Amniotic stem cell (primary cell): Measurements from ENCODE around the gene PROKR1.
"Not testable (repeated sequence)": the region's sequence is repeated elsewhere in the genome, so short reads cannot be mapped to it uniquely, and the experiment has no call there.

Experiments
- DNase-seq: peaks from one replicate; lab custom pipeline; 2025; lab: John Stamatoyannopoulos, UW

PROKR1 gene

DNA sequence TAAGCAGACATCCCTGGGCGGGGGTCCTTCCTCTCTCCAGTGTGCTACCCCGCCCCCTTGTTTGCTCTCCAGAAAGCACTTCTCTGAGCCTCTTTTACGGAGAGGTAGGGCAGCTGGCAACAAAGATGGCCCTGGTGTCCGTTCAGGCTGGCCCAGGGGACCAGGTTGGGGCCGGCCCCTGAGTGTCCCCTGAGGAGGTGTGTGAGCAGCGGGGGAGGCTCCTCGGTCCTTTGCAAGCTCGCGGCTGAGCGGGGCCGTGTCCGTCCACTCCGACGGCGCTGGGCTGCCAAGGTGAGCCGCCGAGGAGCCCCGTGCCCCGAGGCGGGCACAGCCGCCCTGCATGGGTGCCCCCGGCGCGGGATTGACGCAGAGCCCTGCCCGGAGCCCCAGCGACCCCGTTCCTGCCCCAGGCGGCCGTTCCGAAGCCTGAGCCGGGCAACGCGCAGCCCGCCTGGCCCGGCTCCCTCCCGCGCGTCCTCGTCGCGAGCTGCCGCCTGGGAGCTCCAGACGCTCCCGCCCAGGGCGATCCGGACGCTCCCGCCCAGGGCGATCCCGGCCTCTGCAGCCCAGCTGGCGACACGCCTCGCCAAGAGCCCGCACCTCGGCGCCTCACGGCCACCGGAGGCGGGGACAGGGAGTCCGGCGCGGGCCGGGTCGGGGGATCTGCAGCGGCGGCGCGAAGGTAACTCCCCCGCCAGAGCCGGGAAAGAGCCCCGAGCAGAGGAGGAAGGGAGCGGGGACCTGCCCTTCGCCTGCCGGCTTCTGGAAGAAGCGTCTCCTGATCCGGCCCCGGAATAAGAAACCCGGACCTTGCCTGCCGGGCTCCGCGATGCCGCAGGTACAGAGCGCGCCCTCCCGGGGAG, at the start of gene PROKR1:
TSS of gene PROKR1 (plus strand) at position 569 of the 863 bp plus-strand sequence. CDS start 2,243 bp downstream, outside the sequence.
- DNase-seq: no peak

DNA sequence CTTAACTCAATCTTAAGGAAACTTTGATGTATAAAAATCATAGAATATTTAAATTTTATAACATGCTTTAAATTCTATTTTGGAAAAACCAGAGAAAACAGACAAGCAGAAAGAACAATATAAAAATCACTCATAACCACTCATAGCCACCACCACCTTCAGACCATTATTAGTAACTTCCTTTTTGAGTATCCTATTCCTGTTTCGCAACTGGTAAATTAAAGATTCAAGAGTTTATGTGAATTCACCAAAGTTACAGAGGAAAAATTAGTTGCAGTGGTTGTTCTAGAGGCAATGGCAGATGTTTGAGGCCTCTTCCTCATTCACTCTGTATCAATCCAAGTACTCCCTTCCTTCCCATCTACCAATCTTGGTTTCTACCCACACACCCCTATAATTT, 49.3 kb upstream of the PROKR1 start:
- DNase-seq: no peak

DNA sequence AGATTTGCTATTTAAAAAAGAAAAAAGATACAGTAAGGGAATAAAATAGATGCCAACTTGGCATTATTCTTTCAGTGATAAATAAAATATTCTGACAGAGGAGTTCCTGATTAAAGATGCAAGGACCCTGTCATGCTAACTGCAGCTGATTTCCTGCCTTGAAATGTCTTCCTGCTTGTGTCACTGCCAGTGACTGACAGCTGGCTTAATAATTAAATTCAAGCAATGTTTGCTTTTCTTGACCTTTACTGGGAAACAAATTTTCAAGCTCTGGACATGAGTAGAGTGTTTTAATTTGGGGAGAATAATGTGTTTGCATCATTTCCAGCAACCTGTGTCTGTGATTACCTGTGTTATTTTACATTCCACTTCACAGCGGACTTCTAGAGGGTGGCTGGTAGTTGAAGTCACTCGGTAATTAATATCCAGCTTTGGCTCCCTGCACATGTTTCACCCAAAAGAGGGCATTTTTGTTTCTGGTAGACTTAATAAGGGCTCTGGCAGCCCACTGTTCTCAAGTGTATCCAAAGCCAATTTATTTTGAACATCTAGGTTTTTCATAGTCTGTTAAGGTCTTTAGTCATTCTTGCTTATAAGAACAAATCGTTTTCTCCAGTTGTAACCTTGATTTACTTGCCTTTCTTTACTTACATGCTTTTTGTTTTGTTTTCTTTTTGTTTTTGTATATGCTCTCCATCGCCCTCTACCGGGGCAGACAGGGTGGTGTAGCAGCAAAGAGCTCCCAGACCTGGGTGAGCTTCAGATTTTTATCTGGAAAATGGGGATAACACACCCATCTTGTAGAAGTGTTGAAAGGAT, 48.5 kb upstream of the PROKR1 start:
- no peak for DNase-seq

DNA sequence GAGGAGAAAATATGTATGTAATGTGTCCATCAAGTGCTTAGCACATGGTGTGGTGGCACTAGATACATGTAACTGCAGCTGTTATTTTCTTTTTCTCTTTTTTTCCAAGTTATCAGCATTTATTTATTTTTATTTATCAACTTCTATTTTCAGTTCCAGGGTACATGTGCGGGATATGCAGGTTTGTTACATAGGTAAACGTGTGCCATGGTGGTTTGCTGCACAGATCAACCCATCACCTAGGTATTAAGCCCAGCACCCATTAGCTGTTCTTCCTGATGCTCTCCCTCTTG, 47.9 kb upstream of the PROKR1 start:
- DNase-seq: not testable (repeated sequence)

DNA sequence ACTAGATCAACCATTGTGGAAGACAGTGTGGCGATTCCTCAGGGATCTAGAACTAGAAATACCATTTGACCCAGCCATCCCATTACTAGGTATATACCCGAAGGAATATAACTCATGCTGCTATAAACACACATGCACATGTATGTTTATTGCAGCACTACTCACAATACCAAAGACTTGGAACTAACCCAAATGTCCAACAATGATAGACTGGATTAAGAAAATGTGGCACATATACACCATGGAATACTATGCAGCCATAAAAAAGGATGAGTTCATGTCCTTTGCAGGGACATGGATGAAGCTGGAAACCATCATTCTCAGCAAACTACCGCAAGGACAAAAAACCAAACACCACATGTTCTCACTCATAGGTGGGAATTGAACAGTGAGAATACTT, 42.9 kb upstream of the PROKR1 start:
- not testable (repeated sequence) for DNase-seq

DNA sequence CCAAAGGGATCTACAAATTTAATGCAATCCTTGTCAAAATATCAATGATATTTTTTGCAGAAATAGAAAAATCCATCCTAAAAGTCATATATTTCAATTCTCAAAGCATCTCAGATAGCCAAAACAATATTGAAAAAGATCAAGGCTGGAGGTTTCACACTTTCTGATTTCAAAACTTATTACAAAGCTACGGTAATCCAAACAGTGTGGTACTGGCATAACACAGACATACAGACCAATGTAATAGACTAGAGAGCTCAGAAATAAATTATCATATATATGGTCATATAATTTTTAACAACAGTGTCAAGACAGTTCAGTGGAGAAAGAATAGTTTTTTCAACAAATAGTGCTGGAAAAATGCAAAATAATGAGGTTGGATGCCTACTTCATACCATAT, 40.3 kb upstream of the PROKR1 start:
- DNase-seq: no peak

DNA sequence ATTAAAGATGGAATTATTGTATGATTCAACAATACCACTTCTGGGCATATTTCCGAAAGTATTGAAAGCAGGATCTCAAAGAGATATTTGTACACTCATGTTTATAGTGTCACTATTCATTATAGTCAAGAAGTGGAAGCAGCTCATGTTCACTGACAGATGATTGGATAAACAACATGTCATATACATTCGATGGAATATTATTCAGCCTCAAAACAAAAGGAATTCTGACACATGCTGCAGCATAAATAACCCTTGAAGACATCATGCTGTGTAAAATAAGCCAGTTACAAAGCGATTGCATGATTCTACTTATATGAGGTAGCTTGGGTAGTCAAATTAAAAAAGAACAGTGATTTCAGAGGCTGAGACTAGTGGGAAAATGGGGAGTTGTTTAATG, 39.3 kb upstream of the PROKR1 start:
- DNase-seq: no peak

DNA sequence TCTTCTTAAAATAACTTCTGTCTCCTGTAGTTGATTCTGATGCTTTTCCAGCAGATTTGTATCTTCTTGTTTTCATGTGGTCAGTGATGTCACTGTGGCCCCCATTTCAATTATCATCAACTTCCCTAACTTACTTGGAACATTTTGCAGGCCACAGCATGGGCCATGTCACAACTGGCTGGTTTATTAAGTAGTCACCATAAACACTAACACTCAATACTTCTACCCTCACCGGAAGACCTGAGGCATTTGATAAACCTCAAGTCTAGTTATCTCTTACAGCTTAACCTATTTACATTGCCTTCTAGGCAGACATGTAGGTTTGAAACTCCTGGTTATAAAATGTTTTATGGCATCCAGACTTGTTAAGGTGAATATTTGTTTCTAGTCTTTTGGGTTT, 37.4 kb upstream of the PROKR1 start:
- no peak for DNase-seq

DNA sequence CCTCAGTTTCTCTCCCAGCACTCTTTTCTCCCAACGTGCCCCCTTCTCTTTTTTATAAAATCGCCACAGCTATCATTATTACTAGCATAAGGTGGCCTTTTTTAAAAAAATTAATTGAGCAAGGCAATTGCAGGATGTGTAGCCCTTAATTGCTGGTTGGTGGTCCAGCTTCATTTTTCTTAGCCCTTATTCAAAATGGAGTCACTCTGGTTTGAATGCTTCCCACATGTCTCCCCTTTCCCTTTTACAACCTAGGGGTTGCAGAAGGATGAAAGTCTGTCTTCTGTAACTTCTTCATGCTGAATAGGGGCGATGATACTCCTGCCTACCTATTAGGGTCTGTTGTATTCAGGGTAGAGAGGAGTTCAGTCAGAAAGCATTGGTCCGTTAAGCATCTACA, 36.6 kb upstream of the PROKR1 start:
- DNase-seq: no peak

DNA sequence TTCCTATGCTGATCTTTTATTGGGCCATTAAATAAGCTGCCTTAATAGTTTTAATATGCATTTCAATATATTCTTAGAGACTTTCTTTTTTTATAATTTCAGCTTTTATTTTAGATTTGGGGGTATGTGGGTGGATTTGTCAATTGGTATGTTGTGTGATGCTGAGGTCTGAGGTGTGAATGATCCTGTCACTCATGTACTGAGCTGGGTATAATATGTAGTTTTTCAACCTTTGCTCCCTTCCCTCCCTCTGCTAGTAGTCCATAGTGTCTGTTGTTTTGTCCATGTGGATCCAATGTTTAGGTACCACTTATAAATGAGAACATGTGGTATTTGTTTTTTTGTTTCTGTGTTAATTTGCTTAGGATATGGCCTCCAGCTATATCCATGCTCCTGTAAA, 35.5 kb upstream of the PROKR1 start:
- DNase-seq: no peak

DNA sequence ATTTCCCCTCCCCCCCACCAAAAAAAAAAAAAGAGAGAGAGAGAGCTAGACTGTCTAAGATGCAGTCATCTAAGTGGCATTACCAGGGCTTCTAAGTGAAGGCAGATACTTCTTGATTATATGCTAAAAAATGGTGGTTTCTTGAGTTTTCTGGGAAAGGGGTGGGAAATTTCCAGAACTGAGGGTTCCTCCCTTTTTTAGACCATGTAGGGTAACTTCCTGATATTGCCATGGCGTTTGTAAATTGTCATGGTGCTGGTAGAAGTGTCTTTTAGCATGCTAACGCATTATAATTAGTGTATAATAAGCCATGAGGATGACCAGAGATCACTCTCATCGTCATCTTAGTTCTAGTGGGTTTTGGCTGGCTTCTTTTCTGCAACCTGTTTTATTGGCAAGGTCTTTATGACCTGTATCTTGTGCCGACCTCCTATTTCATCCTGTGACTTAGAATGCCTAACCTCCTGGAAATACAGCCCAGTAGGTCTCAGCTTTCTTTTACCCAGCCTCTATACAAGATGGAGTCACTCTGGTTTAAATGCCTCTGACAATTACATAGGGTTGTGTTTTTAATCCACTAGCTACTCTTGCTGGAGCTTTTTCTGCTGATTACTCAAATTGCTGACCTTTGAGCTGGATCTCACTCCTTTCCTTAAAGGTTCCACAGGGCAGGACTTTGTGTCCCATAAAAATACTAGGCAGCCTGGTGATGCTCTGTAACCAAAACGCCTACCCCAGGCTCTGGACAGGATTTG, 30.4 kb upstream of the PROKR1 start:
- no peak for DNase-seq

DNA sequence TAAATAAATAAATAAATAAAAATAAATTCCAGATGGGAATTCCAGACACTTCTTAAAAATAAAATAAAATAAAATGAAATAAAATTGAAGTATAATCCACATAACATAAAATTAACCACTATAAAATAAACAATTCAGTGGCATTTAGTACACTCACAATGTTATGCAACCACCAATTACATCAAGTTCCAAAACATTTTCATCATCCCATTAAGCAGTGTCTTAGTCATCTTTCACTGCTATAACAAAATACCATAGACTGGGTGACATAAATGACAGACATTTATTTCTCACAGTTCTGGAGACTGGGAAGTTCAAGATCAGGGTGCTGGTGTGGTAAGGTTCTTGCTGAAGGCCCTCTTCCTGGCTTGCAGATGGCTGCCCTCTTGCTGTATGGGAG, 22.6 kb upstream of the PROKR1 start:
- DNase-seq: no peak

DNA sequence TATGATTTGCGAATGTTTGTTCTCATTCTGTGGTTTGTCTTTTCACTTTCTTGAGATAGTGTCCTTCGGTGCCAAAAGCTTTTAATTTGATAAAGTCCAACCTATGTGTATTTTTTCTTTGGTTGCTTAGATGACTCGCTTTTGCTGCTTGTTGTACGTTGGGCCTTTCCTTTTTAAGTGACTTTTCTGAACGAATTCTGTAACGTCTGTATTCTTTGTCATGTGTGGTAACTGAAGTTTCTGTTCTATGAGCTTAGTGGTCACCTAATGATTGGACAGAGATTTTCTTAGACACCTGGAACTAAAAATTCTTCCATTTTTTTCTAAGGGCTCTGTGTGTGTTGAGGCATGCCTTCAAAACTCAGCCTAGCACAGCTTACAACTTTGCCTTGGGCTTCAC, 19.6 kb upstream of the PROKR1 start:
- DNase-seq: no peak

DNA sequence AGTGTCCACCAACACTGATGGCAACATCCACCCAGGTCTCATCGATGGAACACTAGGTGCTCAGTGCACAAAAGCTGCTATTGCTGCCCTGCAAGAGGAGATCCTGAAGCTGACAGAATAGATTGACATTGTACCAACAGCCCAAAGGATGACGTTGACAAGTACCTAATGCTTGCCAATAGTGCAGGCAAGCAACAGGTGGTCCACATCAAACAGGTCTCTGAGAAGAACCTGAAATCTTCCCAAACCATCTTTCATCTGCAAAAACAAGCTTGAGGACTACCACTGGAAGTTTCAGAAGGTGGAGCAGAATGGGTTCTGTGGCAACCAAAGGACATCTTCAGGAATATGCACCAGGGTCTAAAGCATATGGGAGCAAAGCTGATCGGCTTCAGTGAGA, 15.8 kb upstream of the PROKR1 start:
- DNase-seq: no peak

DNA sequence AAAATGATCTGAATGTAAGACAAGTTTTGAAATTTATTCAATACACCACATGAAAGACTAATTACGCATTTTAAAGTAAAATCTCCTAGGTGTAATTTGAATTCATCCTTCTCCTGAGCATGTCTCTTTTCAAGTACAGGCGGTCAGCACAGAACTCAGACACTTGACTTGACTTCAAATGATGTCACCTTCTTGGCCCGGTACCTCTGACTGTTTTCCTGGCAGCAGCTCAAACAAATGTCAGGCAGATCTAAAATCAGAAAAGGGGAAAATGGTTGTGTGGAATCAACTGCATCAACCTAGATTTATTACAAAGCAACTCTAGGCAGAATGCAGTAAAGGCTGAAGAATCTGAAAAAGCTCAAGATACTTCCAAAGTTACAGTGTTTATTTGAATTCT, 11.4 kb upstream of the PROKR1 start:
- DNase-seq: no peak

DNA sequence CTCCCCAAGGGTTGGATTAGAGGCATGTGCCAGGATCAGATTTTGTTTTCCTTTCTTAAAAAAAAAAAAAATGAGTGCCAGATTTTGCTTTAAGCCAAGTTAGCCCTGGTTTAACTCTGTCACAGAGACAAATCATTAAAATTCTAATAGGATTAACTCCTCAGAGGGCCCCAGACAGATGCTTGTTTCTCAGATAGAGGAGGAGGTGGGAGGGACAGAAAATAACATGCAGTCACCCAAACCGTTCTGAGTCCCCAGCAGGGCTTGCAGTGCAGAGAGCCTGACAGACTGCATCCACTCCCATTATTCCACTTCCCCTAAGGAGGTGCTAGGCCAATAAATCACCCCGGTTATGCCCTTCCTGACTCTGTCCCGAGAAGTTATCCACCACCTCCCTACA, 6.3 kb upstream of the PROKR1 start:
- no peak for DNase-seq

DNA sequence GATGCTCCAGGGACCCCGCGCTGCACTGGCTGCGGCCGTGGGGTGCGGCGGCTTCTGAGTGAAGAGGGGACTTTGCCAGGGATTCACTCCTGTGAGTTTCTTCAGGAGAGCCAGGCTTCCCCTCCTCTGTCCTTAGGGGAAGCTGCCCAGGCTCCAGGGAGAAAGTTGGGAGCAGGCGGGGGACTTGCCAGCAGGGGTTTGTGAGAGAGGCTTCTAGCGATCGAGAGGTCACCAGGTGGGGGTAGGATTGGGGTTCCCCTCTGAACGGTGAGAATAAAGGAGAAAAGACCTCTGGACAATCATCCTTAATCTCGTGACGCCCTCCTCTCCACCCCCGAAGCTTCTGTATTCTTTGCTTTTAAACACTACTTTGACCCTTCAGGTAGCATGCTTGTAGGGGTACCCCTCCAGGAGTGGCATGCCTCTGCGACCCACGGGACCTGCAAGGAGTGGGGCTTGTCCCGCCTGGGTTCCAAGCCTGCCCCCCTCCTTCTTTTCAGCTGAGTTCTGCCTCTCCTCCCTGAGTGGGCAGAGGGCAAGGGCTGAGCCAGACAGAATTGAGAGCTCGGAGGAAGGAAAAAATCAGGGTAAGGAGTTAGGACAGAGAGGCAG, 601 bp downstream of the PROKR1 start:
- no peak for DNase-seq

DNA sequence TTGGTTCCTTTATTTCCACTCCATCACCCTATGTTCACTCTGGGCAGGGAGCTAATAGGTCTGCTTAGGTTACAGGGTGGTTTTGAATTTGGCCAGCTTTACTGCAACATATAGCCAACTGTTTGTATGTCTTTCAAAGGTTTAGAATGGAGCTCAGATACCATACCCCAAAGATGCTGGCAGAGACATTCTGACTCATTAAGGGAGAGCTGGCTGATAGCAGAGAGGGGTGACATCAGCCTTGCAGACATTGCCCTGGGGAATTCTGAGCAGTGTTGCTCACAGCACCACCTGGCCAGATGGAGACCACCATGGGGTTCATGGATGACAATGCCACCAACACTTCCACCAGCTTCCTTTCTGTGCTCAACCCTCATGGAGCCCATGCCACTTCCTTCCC, 2.1 kb downstream of the PROKR1 start:
- no peak for DNase-seq

DNA sequence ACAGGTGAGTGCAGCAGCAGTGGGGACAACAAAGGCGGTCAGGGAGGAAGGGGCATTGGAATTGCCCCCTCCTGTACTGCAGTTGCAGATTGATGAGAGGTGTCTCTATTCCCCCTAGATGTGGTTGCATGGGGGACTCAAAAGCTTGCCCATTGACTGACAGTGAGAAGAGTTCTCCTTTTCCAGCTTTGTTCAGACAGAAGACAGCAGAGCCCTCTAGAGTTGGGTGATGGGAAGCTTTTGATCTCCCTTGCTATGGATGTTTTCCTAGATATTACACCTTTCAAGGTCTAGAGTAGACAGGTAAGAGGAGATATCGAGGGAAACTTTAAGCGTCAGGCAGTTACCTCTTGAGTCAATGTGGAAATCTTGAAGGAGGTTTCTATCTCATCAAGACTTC, 2.9 kb downstream of the PROKR1 start:
- DNase-seq: no peak

DNA sequence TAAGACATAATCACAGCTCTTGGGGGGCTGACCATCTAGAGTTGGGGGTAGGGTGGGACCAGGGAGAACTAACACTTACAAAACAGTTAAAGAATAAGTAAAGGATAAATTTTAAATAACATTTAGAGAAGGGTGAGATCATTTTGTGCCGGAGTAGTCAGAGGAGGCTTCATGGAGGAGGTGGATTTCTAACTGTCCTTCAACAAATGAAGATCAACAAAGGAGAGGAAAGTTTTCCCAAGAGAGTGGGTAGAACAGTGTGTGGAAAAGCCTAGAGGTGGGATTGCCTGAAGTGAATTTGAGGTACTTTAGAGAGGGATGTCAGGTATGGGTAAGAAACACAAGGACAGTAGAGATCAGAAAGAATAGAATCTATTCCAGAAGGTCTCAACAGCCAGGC, 7.3 kb downstream of the PROKR1 start:
- no peak for DNase-seq

DNA sequence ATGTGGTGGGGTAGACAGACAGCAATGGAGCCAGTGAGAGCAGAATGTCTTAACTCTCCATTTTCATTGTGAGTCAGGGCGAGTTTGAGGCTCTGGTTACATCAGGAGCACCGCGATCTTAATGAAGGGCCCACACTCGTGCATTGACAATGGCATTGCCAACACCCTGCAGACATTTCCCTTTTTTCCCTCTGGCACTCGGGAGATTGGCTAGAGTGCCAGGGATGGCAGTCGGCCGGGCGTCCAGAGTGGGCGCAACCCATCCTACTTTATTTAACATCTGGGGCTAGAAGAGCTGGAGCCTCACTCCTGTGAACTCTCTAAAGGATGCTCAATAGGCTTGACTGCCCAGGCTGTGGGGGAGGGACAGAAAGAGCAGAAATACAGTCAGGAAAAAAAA, 9.7 kb downstream of the PROKR1 start:
- no peak for DNase-seq

DNA sequence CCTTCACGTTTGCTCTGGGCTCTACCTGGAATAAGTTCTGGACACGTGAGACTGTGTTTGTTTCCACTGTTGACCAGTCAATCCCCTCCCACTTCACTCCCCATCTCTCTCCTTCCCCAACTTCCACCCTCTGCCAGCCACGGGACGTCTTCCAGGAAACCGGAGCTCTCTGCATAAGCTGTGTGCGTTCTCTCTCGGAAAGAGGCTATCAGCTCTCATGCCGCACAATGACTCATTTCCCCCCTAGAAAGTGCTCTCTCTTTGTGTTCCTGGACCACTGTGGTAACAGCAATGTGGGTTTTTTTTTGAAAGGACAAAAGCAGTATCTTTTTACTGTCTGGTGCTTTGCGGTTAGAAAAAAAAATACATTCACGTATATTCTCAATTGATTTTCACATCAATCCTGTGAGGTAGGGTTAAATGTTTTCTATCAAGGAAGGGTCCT, 10.2 kb downstream of the PROKR1 start:
- DNase-seq: no peak
